IMR-90 (cell line): ENCODE measurements around the gene MAFG.

ENCODE experiments used
- BHLHE40 ChIP-seq: fragments of 150-350 bp; IDR thresholded peaks from 2 replicates; pipeline ENCODE4 v1.6.1; 2016; ENCODE audit warnings: mild to moderate bottlenecking, low read depth, low read length
- CEBPB ChIP-seq: IDR thresholded peaks from 2 replicates; pipeline ENCODE4 v1.6.1; 2012; ENCODE audit warnings: low read depth, low read length, improper control_type of control experiment
- CHD1 ChIP-seq: IDR thresholded peaks from 2 replicates; pipeline ENCODE4 v1.6.1; 2012; ENCODE audit warnings: low read depth, low read length, improper control_type of control experiment
- FOS ChIP-seq: fragments of 150-350 bp; IDR thresholded peaks from 2 replicates; pipeline ENCODE4 v1.6.1; 2016; ENCODE audit warnings: low read depth, low read length
- MAFK ChIP-seq: IDR thresholded peaks from 2 replicates; pipeline ENCODE4 v1.6.1; 2012; ENCODE audit warnings: low read depth, low read length, improper control_type of control experiment
- MXI1 ChIP-seq: IDR thresholded peaks from 2 replicates; pipeline ENCODE4 v1.6.1; 2012; ENCODE audit warnings: low read depth, mild to moderate bottlenecking, low read length, moderate library complexity, borderline replicate concordance
- POLR2A ChIP-seq: IDR thresholded peaks from 2 replicates; pipeline ENCODE4 v1.6.1; 2012; ENCODE audit warnings: mild to moderate bottlenecking, low read depth, low read length
- RAD21 ChIP-seq: IDR thresholded peaks from 2 replicates; pipeline ENCODE4 v1.6.1; 2012; ENCODE audit warnings: low read length, improper control_type of control experiment
- RCOR1 ChIP-seq: IDR thresholded peaks from 2 replicates; pipeline ENCODE4 v1.6.1; 2012; ENCODE audit warnings: mild to moderate bottlenecking, low read length, improper control_type of control experiment; ENCODE audit not compliant: insufficient replicate concordance
- RFX5 ChIP-seq: IDR thresholded peaks from 2 replicates; pipeline ENCODE4 v1.8.0; 2012; ENCODE audit warnings: low read depth, mild to moderate bottlenecking, low read length, moderate library complexity
- TF ChIP-seq, protein P1 (sequence below): fragments of 150-350 bp; IDR thresholded peaks from 2 replicates; pipeline ENCODE4 v1.6.1; 2017; ENCODE audit warnings: mild to moderate bottlenecking, antibody characterized with exemption, low read length, low read depth
- TF ChIP-seq, protein P2 (sequence below): conservative IDR thresholded peaks from 2 replicates; pipeline ENCODE4 v1.5.1; 2012; ENCODE audit warnings: mild to moderate bottlenecking, low read depth, low read length, improper control_type of control experiment

DNA sequence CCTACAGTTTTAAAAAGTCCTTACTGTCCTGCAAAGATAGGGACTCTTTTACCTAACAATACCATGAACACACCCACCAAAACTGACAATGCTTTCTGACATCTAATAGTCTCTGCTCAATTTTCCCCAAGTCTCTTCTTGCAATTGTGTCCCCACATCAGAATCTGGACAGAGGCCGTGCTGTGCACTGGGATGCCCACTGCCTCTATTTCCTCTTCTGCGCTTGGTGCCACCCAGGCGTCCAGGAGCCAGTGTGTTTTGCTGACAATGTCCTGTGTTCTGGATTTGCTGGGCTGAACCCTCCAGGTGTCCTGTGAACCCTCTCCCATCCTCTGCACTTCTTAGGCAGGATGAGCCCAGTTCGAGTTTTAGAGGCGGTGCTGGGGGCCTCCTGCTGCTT, 50.0 kb downstream of the MAFG start:
- TF ChIP-seq, protein P1, sequence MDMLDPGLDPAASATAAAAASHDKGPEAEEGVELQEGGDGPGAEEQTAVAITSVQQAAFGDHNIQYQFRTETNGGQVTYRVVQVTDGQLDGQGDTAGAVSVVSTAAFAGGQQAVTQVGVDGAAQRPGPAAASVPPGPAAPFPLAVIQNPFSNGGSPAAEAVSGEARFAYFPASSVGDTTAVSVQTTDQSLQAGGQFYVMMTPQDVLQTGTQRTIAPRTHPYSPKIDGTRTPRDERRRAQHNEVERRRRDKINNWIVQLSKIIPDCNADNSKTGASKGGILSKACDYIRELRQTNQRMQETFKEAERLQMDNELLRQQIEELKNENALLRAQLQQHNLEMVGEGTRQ = no peak
- TF ChIP-seq POLR2A = no peak
- TF ChIP-seq, protein P2, sequence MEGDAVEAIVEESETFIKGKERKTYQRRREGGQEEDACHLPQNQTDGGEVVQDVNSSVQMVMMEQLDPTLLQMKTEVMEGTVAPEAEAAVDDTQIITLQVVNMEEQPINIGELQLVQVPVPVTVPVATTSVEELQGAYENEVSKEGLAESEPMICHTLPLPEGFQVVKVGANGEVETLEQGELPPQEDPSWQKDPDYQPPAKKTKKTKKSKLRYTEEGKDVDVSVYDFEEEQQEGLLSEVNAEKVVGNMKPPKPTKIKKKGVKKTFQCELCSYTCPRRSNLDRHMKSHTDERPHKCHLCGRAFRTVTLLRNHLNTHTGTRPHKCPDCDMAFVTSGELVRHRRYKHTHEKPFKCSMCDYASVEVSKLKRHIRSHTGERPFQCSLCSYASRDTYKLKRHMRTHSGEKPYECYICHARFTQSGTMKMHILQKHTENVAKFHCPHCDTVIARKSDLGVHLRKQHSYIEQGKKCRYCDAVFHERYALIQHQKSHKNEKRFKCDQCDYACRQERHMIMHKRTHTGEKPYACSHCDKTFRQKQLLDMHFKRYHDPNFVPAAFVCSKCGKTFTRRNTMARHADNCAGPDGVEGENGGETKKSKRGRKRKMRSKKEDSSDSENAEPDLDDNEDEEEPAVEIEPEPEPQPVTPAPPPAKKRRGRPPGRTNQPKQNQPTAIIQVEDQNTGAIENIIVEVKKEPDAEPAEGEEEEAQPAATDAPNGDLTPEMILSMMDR = no peak
- TF ChIP-seq RAD21 = no peak
- no peak for TF ChIP-seq MAFK
- TF ChIP-seq BHLHE40 = no peak
- no peak for TF ChIP-seq CEBPB
- no peak for TF ChIP-seq CHD1
- no peak for TF ChIP-seq RCOR1
- no peak for TF ChIP-seq RFX5
- TF ChIP-seq FOS = no peak
- TF ChIP-seq MXI1 = no peak
